Prostate gland (tissue), 2 donors: ENCODE results near the gene NPEPL1.
"Not testable (repeated sequence)": the region's sequence is repeated elsewhere in the genome, so short reads cannot be mapped to it uniquely, and the experiment has no call there.

Source experiments
- POLR2A ChIP-seq: fragments of 450-650 bp; IDR thresholded peaks from one replicate; pipeline ENCODE4 v1.6.1; 2016; ENCODE audit warnings: antibody characterized with exemption, mild to moderate bottlenecking
- TF ChIP-seq, protein P1 (sequence below), 4 experiments: fragments of 200-600 bp in 2 of 4; fragments of 450-650 bp in 2 of 4; sonication (generic) in 2 of 4; IDR thresholded peaks; 1 replicate in 3 of 4; 2 replicates in 1 of 4; pipeline ENCODE4 v1.5.1; 2016 to 2019; ENCODE audit warnings: antibody characterized with exemption in 4 of 4, mild to moderate bottlenecking in 2 of 4, moderate library complexity in 2 of 4

DNA sequence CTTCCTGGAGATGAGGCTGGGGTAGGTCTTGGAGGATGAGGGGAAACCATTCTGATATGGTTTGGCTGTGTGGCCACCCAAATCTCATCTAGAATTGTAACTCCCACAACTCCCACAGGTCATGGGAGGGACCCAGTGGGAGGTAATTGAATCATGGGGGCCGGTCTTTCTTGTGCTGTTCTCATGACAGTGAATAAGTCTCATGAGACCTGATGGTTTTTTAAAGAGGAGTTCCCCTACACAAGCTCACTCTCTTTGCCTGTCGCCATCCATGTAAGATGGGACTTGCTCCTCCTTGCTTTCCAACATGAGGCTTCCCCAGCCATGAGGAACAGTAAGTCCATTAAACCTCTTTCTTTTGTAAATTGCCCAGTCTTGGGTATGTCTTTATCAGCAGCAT lies 58.1 kb downstream of the NPEPL1 start:
- TF ChIP-seq, protein P1, sequence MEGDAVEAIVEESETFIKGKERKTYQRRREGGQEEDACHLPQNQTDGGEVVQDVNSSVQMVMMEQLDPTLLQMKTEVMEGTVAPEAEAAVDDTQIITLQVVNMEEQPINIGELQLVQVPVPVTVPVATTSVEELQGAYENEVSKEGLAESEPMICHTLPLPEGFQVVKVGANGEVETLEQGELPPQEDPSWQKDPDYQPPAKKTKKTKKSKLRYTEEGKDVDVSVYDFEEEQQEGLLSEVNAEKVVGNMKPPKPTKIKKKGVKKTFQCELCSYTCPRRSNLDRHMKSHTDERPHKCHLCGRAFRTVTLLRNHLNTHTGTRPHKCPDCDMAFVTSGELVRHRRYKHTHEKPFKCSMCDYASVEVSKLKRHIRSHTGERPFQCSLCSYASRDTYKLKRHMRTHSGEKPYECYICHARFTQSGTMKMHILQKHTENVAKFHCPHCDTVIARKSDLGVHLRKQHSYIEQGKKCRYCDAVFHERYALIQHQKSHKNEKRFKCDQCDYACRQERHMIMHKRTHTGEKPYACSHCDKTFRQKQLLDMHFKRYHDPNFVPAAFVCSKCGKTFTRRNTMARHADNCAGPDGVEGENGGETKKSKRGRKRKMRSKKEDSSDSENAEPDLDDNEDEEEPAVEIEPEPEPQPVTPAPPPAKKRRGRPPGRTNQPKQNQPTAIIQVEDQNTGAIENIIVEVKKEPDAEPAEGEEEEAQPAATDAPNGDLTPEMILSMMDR (IDR thresholded peaks at IDR 0.05) = not testable (repeated sequence)
- TF ChIP-seq POLR2A = not testable (repeated sequence)
